Fibroblast of lung (primary cell): Measurements from ENCODE around the gene NKD1. TPM values are rescaled to one million over a fixed set of nuclear protein-coding genes. Genes with fewer than 3 reads are reported as not detected.

Experiments used
- DNase-seq, 2 donors: peaks; one replicate each; pipeline versions ENCODE4 v3.0.0 to v3.0.0-alpha.2; 2010; ENCODE audit warnings: low read depth in 2 of 2
- H2AFZ ChIP-seq: 2 replicates; pipeline ENCODE4 v1.5.1; 2012; ENCODE audit warnings: low read length, control low read depth, inconsistent platforms
- H3K27ac ChIP-seq: 2 replicates; pipeline ENCODE4 v1.5.1; 2011; ENCODE audit warnings: low read length, control low read depth; ENCODE audit not compliant: insufficient read depth
- H3K27me3 ChIP-seq: 2 replicates; pipeline ENCODE4 v1.5.1; 2011; ENCODE audit warnings: mild to moderate bottlenecking, low read length; ENCODE audit not compliant: control insufficient read depth, insufficient read depth
- H3K36me3 ChIP-seq: 2 replicates; pipeline ENCODE4 v1.5.1; 2011; ENCODE audit warnings: low read length; ENCODE audit not compliant: control insufficient read depth, insufficient read depth
- H3K4me1 ChIP-seq: 2 replicates; pipeline ENCODE4 v1.5.1; 2011; ENCODE audit warnings: low read length; ENCODE audit not compliant: control insufficient read depth, insufficient read depth; ENCODE audit errors: extremely low read depth
- H3K4me2 ChIP-seq: 2 replicates; pipeline ENCODE4 v1.5.1; 2011; ENCODE audit warnings: low read length, control low read depth; ENCODE audit not compliant: insufficient read depth; ENCODE audit errors: extremely low read depth
- H3K4me3 ChIP-seq, 4 experiments: fragments of 200-600 bp in 1 of 4; sonication (generic) in 1 of 4; replicated peaks in 1 of 4; 2 replicates each; pipeline ENCODE4 v1.5.1; 2011 to 2016; ENCODE audit warnings: low read length in 4 of 4, low read depth in 3 of 4, mild to moderate bottlenecking in 3 of 4, control low read depth in 2 of 4, inconsistent platforms in 1 of 4, mixed read lengths in 1 of 4; ENCODE audit not compliant: insufficient read depth in 1 of 4; ENCODE audit errors: control extremely low read depth in 1 of 4
- H3K79me2 ChIP-seq: 2 replicates; pipeline ENCODE4 v1.5.1; 2012; ENCODE audit warnings: mild to moderate bottlenecking, low read length, inconsistent platforms; ENCODE audit not compliant: control insufficient read depth, insufficient read depth
- H3K9ac ChIP-seq: 2 replicates; pipeline ENCODE4 v1.5.1; 2011; ENCODE audit warnings: mild to moderate bottlenecking, low read length, control low read depth; ENCODE audit not compliant: insufficient read depth
- H3K9me3 ChIP-seq: 2 replicates; pipeline ENCODE4 v1.5.1; 2012; ENCODE audit warnings: low read depth, low read length; ENCODE audit not compliant: control insufficient read depth, insufficient read depth
- H4K20me1 ChIP-seq: 2 replicates; pipeline ENCODE4 v1.5.1; 2011; ENCODE audit warnings: low read length; ENCODE audit not compliant: control insufficient read depth, insufficient read depth; ENCODE audit errors: extremely low read depth
- CTCF ChIP-seq, 2 donors: IDR thresholded peaks in 1 of 2; conservative IDR thresholded peaks in 1 of 2; 1 replicate in 1 of 2; 2 replicates in 1 of 2; pipeline ENCODE4 v1.5.1; 2011 to 2012; ENCODE audit warnings: low read length in 2 of 2, control low read depth in 1 of 2, inconsistent platforms in 1 of 2, low read depth in 1 of 2, mild to moderate bottlenecking in 1 of 2
- EZH2 ChIP-seq: IDR thresholded peaks from 2 replicates; pipeline ENCODE4 v1.5.1; 2012; ENCODE audit warnings: low read length, control low read depth, mild to moderate bottlenecking; ENCODE audit errors: missing control alignments
- polyA plus RNA-seq, 2 donors: library from polyadenylated mRNA; depleted of rRNA in 1 of 2; stranded (reverse) in 1 of 2; unstranded in 1 of 2; fragments of >200 nt; gene quantifications; 2 replicates each; pipeline ENCODE4 v1.2.1, GENCODE V29; 2011 to 2012; ENCODE audit warnings: missing spikeins in 1 of 2
- total RNA-seq: library from RNA; depleted of rRNA; stranded (reverse); fragments of >200 nt; gene quantifications from 2 replicates; pipeline ENCODE4 v1.2.1, GENCODE V29; 2014

Gene NKD1
- total and polyA plus RNA-seq, 2 donors (not counting 1 experiment from before 2014, with no cell fraction given): under 0.01 to 0.12 TPM

GRCh38 chr16:50688083-50688482, 139.9 kb downstream of the NKD1 start:
- no peak overlapping the region for H2AFZ ChIP-seq
- TF ChIP-seq CTCF (conservative IDR thresholded peaks at IDR 0.05 in 1 of 2, IDR thresholded peaks at IDR 0.05 in 1 of 2; ENCODE audit: low read depth in 1 of 2, low read length in 2 of 2) (no peak), EZH2 (no peak)
- H3K9ac ChIP-seq: no peak overlapping the region
- no peaks in the 10 kb centered on the region for H3K4me1 ChIP-seq
- H3K79me2 ChIP-seq: no peaks in the 10 kb centered on the region
- no peak for DNase-seq
- H4K20me1 ChIP-seq: no peaks in the 10 kb centered on the region
- no peak overlapping the region for H3K4me2 ChIP-seq
- no peak overlapping the region for H3K4me3 ChIP-seq
- no peaks in the 10 kb centered on the region for H3K36me3 ChIP-seq
- H3K27me3 ChIP-seq: peaks cover 2% of the 10 kb centered on the region
- no peak overlapping the region for H3K27ac ChIP-seq
- no peaks in the 10 kb centered on the region for H3K9me3 ChIP-seq

GRCh38 chr16:50688867-50689266, 140.7 kb downstream of the NKD1 start:
- Histone ChIP-seq H4K20me1 (no peaks in the 10 kb centered on the region), H3K36me3 (no peaks in the 10 kb centered on the region), H3K4me1 (no peaks in the 10 kb centered on the region), H3K9ac (no peak overlapping the region), H3K27me3 (peaks cover 2% of the 10 kb centered on the region), H3K79me2 (no peaks in the 10 kb centered on the region), H2AFZ (no peak overlapping the region), H3K4me3 (no peak overlapping the region), H3K9me3 (no peaks in the 10 kb centered on the region), H3K27ac (no peak overlapping the region), H3K4me2 (no peak overlapping the region)
- TF ChIP-seq CTCF (conservative IDR thresholded peaks at IDR 0.05 in 1 of 2, IDR thresholded peaks at IDR 0.05 in 1 of 2; ENCODE audit: low read depth in 1 of 2, low read length in 2 of 2): no peak
- DNase-seq: no peak

GRCh38 chr16:50690177-50690576, 142.0 kb downstream of the NKD1 start:
- H3K4me2 ChIP-seq: no peak overlapping the region
- H3K36me3 ChIP-seq: no peaks in the 10 kb centered on the region
- no peak for DNase-seq
- no peak overlapping the region for H3K4me3 ChIP-seq
- no peaks in the 10 kb centered on the region for H3K9me3 ChIP-seq
- peaks cover 2% of the 10 kb centered on the region for H3K27me3 ChIP-seq
- no peak overlapping the region for H3K9ac ChIP-seq
- no peak overlapping the region for H3K27ac ChIP-seq
- no peaks in the 10 kb centered on the region for H3K4me1 ChIP-seq
- H4K20me1 ChIP-seq: no peaks in the 10 kb centered on the region
- no peak overlapping the region for H2AFZ ChIP-seq
- H3K79me2 ChIP-seq: no peaks in the 10 kb centered on the region
- TF ChIP-seq EZH2 (no peak), CTCF (conservative IDR thresholded peaks at IDR 0.05 in 1 of 2, IDR thresholded peaks at IDR 0.05 in 1 of 2; ENCODE audit: low read depth in 1 of 2, low read length in 2 of 2) (no peak)
